Measurements from ENCODE around the gene AFF2. TPM values are rescaled to one million over a fixed set of nuclear protein-coding genes. Genes with fewer than 3 reads are reported as not detected.

AFF2 gene
- total and polyA plus RNA-seq, 4 experiments from 2014 or later, result 0.03 to 1.0 (median 0.90) TPM; not detected in 1

DNA sequence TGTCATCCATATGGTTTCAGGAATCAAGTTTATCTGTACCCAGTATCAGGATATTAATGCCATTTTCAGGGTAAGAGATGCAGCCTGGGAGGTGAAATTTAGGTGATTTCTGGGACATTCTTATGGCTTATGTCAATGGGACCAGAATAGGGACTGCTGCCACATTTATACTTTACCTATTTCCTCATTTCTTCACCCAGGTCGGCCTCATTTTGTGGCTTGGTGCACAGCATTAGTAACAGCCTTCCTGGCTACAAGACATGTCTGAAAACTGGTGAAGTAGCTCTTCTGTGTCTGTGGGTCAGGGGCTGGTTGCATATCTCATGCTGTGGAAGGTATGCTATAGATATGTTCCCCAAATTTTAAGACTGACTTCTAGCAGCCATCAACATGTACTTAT is 284.8 kb downstream of the AFF2 start:
- no peak overlapping the region for H3K4me3 ChIP-seq (ENCODE audit: low read length in 2 of 2)

DNA sequence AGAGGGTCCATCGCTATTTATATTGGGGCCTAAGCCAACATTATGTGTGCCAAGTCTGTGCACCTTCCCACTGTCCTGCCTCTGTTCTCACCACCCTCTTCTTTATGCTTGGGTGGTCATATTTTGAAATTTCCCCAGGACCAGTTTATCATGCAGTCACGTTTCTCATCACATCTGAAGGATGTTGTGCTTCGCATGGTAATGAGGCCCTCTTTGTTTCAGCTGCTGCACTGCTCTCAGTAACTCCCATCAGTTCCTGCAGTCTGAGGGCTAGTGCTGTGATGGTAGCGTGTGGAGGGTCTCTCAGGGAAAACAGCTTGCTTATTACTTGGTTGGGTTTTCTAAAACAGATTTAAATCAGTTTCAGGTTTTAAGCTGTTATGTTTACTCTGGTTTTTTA is 288.0 kb downstream of the AFF2 start:
- Histone ChIP-seq H3K36me3 (ENCODE audit: insufficient read depth, low read length) (no peaks in the 10 kb centered on the region), H3K27me3 (ENCODE audit: insufficient read depth, low read length) (no peaks in the 10 kb centered on the region), H3K4me1 (ENCODE audit: insufficient read depth, low read length) (no peaks in the 10 kb centered on the region), H3K4me3 (ENCODE audit: low read length in 2 of 2) (no peak overlapping the region), H3K27ac (ENCODE audit: low read depth, low read length) (no peak overlapping the region), H3K9me3 (ENCODE audit: control insufficient read depth in 1 of 2, low read length in 2 of 2) (no peaks in the 10 kb centered on the region)
- Mint-ChIP-seq H3K4me3 (no peak overlapping the region), H3K27ac (no peak overlapping the region), H3K4me1 (no peaks in the 10 kb centered on the region), H3K36me3 (no peaks in the 10 kb centered on the region), H3K9me3 (no peaks in the 10 kb centered on the region), H3K27me3 (no peaks in the 10 kb centered on the region)
- POLR2A ChIA-PET (ENCODE audit: partially characterized antibody), result no interaction called here
- DNase-seq, result no peak
- CTCF ChIA-PET (ENCODE audit: partially characterized antibody), result no interaction called here
- intact Hi-C loops (cut with micrococcal nuclease), result no loop called here

More for the DNA sequence above, 284.8 kb downstream of the AFF2 start:
- no peak for DNase-seq
- Histone ChIP-seq H3K27ac (ENCODE audit: low read depth, low read length) (no peak overlapping the region), H3K27me3 (ENCODE audit: insufficient read depth, low read length) (no peaks in the 10 kb centered on the region), H3K4me1 (ENCODE audit: insufficient read depth, low read length) (no peaks in the 10 kb centered on the region), H3K36me3 (ENCODE audit: insufficient read depth, low read length) (no peaks in the 10 kb centered on the region), H3K9me3 (ENCODE audit: control insufficient read depth in 1 of 2, low read length in 2 of 2) (no peaks in the 10 kb centered on the region)
- intact Hi-C loops (cut with micrococcal nuclease), result no loop called here
- Mint-ChIP-seq H3K9me3 (peaks cover 0 to 3% (median under 1%) of the 10 kb centered on the region in 8 donors), H3K4me1 (no peaks in the 10 kb centered on the region), H3K27ac (no peak overlapping the region), H3K4me3 (no peak overlapping the region), H3K27me3 (no peaks in the 10 kb centered on the region), H3K36me3 (no peaks in the 10 kb centered on the region)
- ChIA-PET CTCF (ENCODE audit: partially characterized antibody) (no interaction called here), POLR2A (ENCODE audit: partially characterized antibody) (no interaction called here)

DNA sequence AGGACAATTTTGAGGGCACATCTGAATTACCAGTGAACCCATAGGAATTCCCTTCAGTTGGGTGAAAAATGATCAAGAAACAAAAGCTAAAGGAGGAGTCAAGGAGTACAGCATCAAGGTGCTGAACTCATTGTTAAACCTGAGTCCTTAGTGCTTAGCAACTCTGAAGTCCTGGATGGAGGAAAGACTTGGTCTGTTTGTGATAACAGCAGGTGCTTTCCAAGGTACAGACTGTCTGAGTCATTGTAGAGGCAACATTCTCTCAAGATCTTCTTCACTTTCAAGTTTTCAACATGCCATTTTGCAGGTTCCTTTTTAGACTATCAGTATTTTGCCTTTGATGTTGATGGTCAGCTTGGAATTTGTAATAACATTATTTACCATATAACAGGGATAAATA is 293.9 kb downstream of the AFF2 start:
- no peaks in the 10 kb centered on the region for H3K4me1 ChIP-seq (ENCODE audit: insufficient read depth, low read length)
- H3K36me3 ChIP-seq (ENCODE audit: insufficient read depth, low read length), result no peaks in the 10 kb centered on the region
- no peaks in the 10 kb centered on the region for H3K27me3 ChIP-seq (ENCODE audit: insufficient read depth, low read length)
- no peaks in the 10 kb centered on the region for H3K9me3 ChIP-seq (ENCODE audit: control insufficient read depth in 1 of 2, low read length in 2 of 2)
- ChIA-PET CTCF (ENCODE audit: partially characterized antibody) (no interaction called here), POLR2A (ENCODE audit: partially characterized antibody) (no interaction called here)
- no peaks in the 10 kb centered on the region for H3K36me3 Mint-ChIP-seq
- no peaks in the 10 kb centered on the region for H3K27me3 Mint-ChIP-seq
- no peak for DNase-seq
- H3K27ac ChIP-seq (ENCODE audit: low read depth, low read length), result no peak overlapping the region
- H3K9me3 Mint-ChIP-seq, result no peaks in the 10 kb centered on the region
- H3K4me3 Mint-ChIP-seq, result no peak overlapping the region
- no peak overlapping the region for H3K4me3 ChIP-seq (ENCODE audit: low read length in 2 of 2)
- H3K4me1 Mint-ChIP-seq, result no peaks in the 10 kb centered on the region
- no peak overlapping the region for H3K27ac Mint-ChIP-seq
- intact Hi-C loops (cut with micrococcal nuclease), result no loop called here

DNA sequence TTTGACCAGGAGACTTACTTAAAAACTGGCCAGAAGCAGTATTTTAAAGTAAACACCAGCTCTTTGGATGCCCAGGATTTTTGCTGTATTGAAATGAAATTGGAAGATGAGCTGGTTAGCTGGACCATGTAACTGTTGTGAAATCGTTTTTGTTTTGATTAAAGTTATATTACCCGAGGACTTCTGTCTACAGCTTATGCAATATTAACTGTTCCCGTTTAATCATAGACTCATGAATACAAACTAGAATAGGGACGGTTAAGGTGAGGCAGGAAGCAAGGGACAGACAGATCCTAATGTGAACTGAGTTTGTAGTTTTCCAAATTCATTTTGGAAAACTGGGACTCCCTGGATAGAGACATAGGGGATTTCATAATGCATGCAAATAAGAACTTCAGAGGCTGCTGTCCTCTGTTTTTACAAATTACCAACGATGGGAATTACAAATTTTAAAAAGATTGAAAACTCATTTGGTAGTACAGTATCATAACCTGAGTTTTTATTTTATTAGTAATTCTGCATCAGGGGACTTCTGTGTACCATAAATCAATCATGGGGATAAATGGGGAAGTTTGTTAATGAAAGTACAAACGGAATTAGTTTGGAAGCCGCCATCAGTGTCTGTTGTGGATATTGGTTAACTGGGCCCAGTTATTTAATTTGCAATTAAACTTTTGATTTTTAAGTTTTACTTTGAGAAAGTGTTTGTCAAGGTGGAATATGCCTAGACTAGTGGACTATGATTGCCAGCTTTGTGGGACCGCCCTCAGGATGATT is 304.4 kb downstream of the AFF2 start:
- H3K4me3 ChIP-seq (ENCODE audit: low read length in 2 of 2), result no peak overlapping the region
- POLR2A ChIA-PET (ENCODE audit: partially characterized antibody), result no interaction called here
- Mint-ChIP-seq H3K27me3 (no peaks in the 10 kb centered on the region), H3K27ac (no peak overlapping the region), H3K36me3 (no peaks in the 10 kb centered on the region), H3K4me1 (no peaks in the 10 kb centered on the region), H3K9me3 (no peaks in the 10 kb centered on the region), H3K4me3 (no peak overlapping the region)
- no peaks in the 10 kb centered on the region for H3K4me1 ChIP-seq (ENCODE audit: insufficient read depth, low read length)
- H3K9me3 ChIP-seq (ENCODE audit: control insufficient read depth in 1 of 2, low read length in 2 of 2), result no peaks in the 10 kb centered on the region
- CTCF ChIA-PET (ENCODE audit: partially characterized antibody), result no interaction called here
- H3K27ac ChIP-seq (ENCODE audit: low read depth, low read length), result no peak overlapping the region
- intact Hi-C loops (cut with micrococcal nuclease), result no loop called here
- no peaks in the 10 kb centered on the region for H3K27me3 ChIP-seq (ENCODE audit: insufficient read depth, low read length)
- no peaks in the 10 kb centered on the region for H3K36me3 ChIP-seq (ENCODE audit: insufficient read depth, low read length)
- DNase-seq, result no peak

DNA sequence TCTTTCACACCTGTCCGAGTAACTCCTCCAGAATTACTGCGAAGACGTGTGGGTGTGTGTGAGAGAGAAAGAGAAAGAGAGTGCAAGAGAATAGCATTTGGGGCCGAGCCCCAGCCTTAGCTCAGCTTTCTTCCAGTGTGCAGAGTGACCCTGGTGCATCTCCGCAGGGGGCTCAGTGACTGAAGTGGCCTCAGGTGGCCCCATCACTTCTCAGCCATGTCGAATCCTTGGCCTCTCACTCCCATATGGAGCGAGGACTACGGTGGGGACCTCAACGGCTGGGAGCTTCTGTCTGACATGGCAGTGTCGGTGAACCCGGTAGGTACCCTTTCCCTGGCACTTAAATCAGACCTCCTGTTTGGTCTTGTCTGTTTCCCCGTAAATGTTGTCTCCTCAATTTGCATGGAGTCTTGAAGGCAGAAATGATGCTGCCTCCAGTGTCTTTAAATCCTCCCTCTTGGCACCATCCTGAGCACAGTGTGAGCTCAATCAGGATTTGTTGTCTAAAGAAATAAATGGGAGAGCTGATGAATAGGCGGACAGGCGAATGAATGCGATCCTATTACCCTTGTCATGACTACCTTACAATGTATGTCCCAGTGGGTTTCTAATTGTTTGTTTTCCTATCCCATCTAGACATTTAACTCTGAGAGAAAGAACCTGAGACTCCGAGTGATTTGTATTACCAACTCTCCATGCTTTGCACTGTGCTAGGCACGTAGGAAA is 305.9 kb downstream of the AFF2 start:
- ChIA-PET POLR2A (ENCODE audit: partially characterized antibody) (no interaction called here), CTCF (ENCODE audit: partially characterized antibody) (no interaction called here)
- Histone ChIP-seq H3K4me3 (ENCODE audit: low read length in 2 of 2) (no peak overlapping the region), H3K36me3 (ENCODE audit: insufficient read depth, low read length) (no peaks in the 10 kb centered on the region), H3K4me1 (ENCODE audit: insufficient read depth, low read length) (no peaks in the 10 kb centered on the region), H3K27me3 (ENCODE audit: insufficient read depth, low read length) (no peaks in the 10 kb centered on the region), H3K9me3 (ENCODE audit: control insufficient read depth in 1 of 2, low read length in 2 of 2) (no peaks in the 10 kb centered on the region), H3K27ac (ENCODE audit: low read depth, low read length) (no peak overlapping the region)
- H3K27ac Mint-ChIP-seq, result no peak overlapping the region
- intact Hi-C loops (cut with micrococcal nuclease), result no loop called here
- no peaks in the 10 kb centered on the region for H3K27me3 Mint-ChIP-seq
- no peaks in the 10 kb centered on the region for H3K9me3 Mint-ChIP-seq
- no peaks in the 10 kb centered on the region for H3K36me3 Mint-ChIP-seq
- H3K4me3 Mint-ChIP-seq, result no peak overlapping the region
- H3K4me1 Mint-ChIP-seq, result no peaks in the 10 kb centered on the region
- DNase-seq, result no peak

DNA sequence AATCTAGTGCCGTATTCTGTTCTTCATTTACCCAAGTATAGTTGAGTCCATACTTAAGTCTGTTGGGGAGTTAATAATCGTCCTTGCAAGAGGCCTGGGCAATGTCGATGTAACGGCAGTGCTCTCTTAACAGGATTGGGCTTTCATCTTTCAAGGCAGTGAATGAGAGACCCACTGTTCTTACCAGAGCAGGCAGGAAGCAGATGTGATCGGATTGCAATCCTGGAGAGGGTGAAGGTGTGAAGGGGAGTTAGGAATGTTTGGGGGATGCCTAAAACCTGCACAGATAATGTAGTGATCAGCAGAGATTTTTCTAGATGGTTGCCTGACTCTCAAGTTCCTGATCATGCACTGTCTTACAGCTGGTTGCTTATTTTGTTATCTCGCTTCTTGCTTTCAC is 308.4 kb downstream of the AFF2 start:
- H3K27me3 Mint-ChIP-seq, result no peaks in the 10 kb centered on the region
- H3K27ac ChIP-seq (ENCODE audit: low read depth, low read length), result no peak overlapping the region
- peaks cover 0 to 2% (median 0%) of the 10 kb centered on the region in 8 donors for H3K9me3 Mint-ChIP-seq
- H3K4me1 ChIP-seq (ENCODE audit: insufficient read depth, low read length), result no peaks in the 10 kb centered on the region
- no peak overlapping the region for H3K4me3 Mint-ChIP-seq
- no peak for DNase-seq
- H3K27me3 ChIP-seq (ENCODE audit: insufficient read depth, low read length), result no peaks in the 10 kb centered on the region
- H3K36me3 ChIP-seq (ENCODE audit: insufficient read depth, low read length), result no peaks in the 10 kb centered on the region
- H3K4me1 Mint-ChIP-seq, result no peaks in the 10 kb centered on the region
- CTCF ChIA-PET (ENCODE audit: partially characterized antibody), result no interaction called here
- no peak overlapping the region for H3K4me3 ChIP-seq (ENCODE audit: low read length in 2 of 2)
- no peaks in the 10 kb centered on the region for H3K9me3 ChIP-seq (ENCODE audit: control insufficient read depth in 1 of 2, low read length in 2 of 2)
- POLR2A ChIA-PET (ENCODE audit: partially characterized antibody), result no interaction called here
- intact Hi-C loops (cut with micrococcal nuclease), result no loop called here
- H3K27ac Mint-ChIP-seq, result no peak overlapping the region
- H3K36me3 Mint-ChIP-seq, result no peaks in the 10 kb centered on the region

DNA sequence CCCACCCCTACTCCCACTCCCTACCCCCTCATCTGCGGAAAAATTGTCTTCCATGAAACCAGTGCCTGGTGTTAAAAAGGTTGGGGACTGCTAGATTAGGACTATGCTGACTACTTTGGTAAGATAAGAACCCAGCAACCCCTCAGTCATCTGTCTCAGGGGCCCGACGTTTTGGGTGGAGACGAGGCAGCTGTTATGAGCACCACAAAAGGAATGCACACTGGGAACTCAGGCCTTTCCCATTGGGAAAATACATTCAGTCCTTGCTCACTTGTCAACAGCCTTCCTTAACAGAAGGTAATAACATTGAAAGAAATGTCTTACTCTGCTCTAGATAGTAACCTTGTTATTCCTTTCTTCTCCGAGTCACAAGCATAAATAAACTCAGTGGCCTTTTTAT is 310.8 kb downstream of the AFF2 start:
- Mint-ChIP-seq H3K9me3 (peaks cover 0 to 2% (median 0%) of the 10 kb centered on the region in 8 donors), H3K27me3 (no peaks in the 10 kb centered on the region), H3K27ac (no peak overlapping the region), H3K4me3 (no peak overlapping the region), H3K36me3 (no peaks in the 10 kb centered on the region), H3K4me1 (no peaks in the 10 kb centered on the region)
- Histone ChIP-seq H3K27ac (ENCODE audit: low read depth, low read length) (no peak overlapping the region), H3K9me3 (ENCODE audit: control insufficient read depth in 1 of 2, low read length in 2 of 2) (no peaks in the 10 kb centered on the region), H3K27me3 (ENCODE audit: insufficient read depth, low read length) (no peaks in the 10 kb centered on the region), H3K36me3 (ENCODE audit: insufficient read depth, low read length) (no peaks in the 10 kb centered on the region), H3K4me3 (ENCODE audit: low read length in 2 of 2) (no peak overlapping the region), H3K4me1 (ENCODE audit: insufficient read depth, low read length) (no peaks in the 10 kb centered on the region)
- no peak for DNase-seq
- CTCF ChIA-PET (ENCODE audit: partially characterized antibody), result no interaction called here
- POLR2A ChIA-PET (ENCODE audit: partially characterized antibody), result no interaction called here
- intact Hi-C loops (cut with micrococcal nuclease), result no loop called here

All from CD4-positive, alpha-beta memory T cell (primary cell).